ENCODE data around the gene RBBP8NL. TPM values are rescaled to one million over a fixed set of nuclear protein-coding genes. Genes with fewer than 3 reads are reported as not detected.

RBBP8NL gene
- total RNA-seq, 1 donor from 2014 or later: 17.5 TPM

DNA sequence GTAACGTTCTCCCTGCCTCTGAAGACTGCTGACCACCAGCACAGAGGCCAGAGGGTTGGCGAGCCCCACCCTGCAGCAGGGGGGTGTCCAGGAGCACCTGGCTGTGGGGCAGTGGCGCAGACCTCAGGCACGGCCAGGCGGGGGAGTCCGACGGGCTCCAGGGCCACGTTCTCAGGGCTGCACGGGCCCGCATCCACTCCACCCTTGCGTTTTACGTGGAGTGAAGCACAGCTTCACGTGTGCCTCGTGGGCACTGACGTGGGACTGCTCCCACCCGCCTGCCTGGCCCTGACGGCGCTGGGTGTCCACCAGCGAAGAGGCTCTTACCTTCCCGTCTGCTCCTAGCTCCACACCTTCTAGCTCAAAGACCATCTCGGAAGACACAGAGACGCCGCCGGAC lies 33.5 kb downstream of the RBBP8NL start:
- Mint-ChIP-seq H3K9me3 (ENCODE audit: low read depth) (no peaks in the 10 kb centered on the region), H3K27ac (no peak overlapping the region), H3K36me3 (ENCODE audit: insufficient read depth) (peaks cover 4% of the 10 kb centered on the region), H3K27me3 (no peaks in the 10 kb centered on the region), H3K4me3 (ENCODE audit: low read depth) (no peak overlapping the region), H3K4me1 (ENCODE audit: low read depth) (no peaks in the 10 kb centered on the region)
- TF ChIP-seq, protein P1, sequence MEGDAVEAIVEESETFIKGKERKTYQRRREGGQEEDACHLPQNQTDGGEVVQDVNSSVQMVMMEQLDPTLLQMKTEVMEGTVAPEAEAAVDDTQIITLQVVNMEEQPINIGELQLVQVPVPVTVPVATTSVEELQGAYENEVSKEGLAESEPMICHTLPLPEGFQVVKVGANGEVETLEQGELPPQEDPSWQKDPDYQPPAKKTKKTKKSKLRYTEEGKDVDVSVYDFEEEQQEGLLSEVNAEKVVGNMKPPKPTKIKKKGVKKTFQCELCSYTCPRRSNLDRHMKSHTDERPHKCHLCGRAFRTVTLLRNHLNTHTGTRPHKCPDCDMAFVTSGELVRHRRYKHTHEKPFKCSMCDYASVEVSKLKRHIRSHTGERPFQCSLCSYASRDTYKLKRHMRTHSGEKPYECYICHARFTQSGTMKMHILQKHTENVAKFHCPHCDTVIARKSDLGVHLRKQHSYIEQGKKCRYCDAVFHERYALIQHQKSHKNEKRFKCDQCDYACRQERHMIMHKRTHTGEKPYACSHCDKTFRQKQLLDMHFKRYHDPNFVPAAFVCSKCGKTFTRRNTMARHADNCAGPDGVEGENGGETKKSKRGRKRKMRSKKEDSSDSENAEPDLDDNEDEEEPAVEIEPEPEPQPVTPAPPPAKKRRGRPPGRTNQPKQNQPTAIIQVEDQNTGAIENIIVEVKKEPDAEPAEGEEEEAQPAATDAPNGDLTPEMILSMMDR (IDR thresholded peaks at IDR 0.05; ENCODE audit: unreplicated experiment): no peak
- DNase-seq (ENCODE audit: low spot score, unreplicated experiment): no peak

DNA sequence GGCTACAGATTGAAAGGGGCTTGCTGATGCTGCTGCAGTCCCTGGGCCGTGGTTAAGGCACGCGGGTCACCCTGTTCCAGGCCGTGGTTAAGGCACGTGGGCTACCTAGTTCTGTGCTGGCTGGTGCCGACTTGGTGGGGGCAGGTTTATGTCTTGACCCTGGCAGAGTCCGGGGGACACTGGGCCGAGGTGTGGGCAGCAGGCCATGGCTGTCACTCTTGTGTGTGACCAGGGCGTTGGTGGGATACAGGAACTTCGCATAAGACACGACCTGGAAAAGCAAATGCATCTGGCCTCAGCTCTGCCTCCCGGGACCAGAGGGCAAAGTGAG lies 34.0 kb downstream of the RBBP8NL start:
- no peaks in the 10 kb centered on the region for H3K9me3 Mint-ChIP-seq (ENCODE audit: low read depth)
- no peak overlapping the region for H3K4me3 Mint-ChIP-seq (ENCODE audit: low read depth)
- peaks cover 8% of the 10 kb centered on the region for H3K36me3 Mint-ChIP-seq (ENCODE audit: insufficient read depth)
- H3K4me1 Mint-ChIP-seq (ENCODE audit: low read depth): no peaks in the 10 kb centered on the region
- no peak for DNase-seq (ENCODE audit: low spot score, unreplicated experiment)
- H3K27ac Mint-ChIP-seq: no peak overlapping the region
- TF ChIP-seq, protein P1 (IDR thresholded peaks at IDR 0.05; ENCODE audit: unreplicated experiment): no peak
- no peaks in the 10 kb centered on the region for H3K27me3 Mint-ChIP-seq

DNA sequence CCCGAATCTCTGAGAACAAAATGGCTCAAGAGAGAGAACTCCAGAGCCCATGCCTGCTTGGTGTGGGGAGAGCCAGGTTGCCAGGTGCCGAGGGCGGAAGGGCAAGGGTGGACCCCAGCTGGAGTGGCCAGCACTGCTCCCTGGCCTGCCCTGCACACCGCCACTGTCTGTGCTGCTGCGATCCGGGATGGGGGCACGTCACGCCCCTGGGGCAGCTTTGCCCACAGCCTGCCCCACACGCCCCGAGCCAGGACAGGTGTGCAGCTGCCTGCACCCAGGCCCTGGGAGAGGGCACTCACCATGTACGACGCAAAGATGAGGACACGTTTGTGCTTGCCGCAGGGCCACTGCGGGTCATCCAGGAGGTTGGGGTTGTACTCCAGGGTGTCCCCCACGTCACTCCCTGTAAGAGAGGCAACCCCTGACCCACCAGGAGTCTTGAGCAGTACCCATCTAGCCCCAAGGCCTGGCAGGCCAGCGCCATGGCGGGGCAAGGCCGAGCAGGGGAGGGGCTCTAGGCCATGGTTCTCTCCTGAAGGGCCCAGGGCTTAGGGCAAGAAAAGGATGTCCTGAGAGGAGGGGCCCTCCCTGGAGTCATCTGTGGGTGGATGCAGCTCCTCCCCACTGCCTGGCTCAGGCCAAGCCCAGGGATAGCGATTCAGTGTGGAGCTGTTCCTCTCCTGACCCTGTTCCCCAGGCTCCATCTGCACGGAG lies 34.6 kb downstream of the RBBP8NL start:
- TF ChIP-seq, protein P1 (IDR thresholded peaks at IDR 0.05; ENCODE audit: unreplicated experiment): no peak
- peaks cover 3% of the 10 kb centered on the region for H3K4me1 Mint-ChIP-seq (ENCODE audit: low read depth)
- H3K4me3 Mint-ChIP-seq (ENCODE audit: low read depth): no peak overlapping the region
- H3K27ac Mint-ChIP-seq: no peak overlapping the region
- no peaks in the 10 kb centered on the region for H3K27me3 Mint-ChIP-seq
- peaks cover 9% of the 10 kb centered on the region for H3K36me3 Mint-ChIP-seq (ENCODE audit: insufficient read depth)
- no peaks in the 10 kb centered on the region for H3K9me3 Mint-ChIP-seq (ENCODE audit: low read depth)
- no peak for DNase-seq (ENCODE audit: low spot score, unreplicated experiment)

- Mint-ChIP-seq H3K27me3 (no peaks in the 10 kb centered on the region), H3K4me1 (ENCODE audit: low read depth) (peaks cover 7% of the 10 kb centered on the region), H3K9me3 (ENCODE audit: low read depth) (no peaks in the 10 kb centered on the region), H3K36me3 (ENCODE audit: insufficient read depth) (peaks cover 9% of the 10 kb centered on the region), H3K4me3 (ENCODE audit: low read depth) (no peak overlapping the region), H3K27ac (no peak overlapping the region)
- no peak for DNase-seq (ENCODE audit: low spot score, unreplicated experiment)
- TF ChIP-seq, protein P1 (IDR thresholded peaks at IDR 0.05; ENCODE audit: unreplicated experiment): no peak
Observed at GRCh38 chr20:62392077-62392418, 35.3 kb downstream of the RBBP8NL start.

GRCh38 chr20:62391165-62392076 lies 35.9 kb downstream of the RBBP8NL start:
- Mint-ChIP-seq H3K9me3 (ENCODE audit: low read depth) (no peaks in the 10 kb centered on the region), H3K36me3 (ENCODE audit: insufficient read depth) (peaks cover 9% of the 10 kb centered on the region), H3K4me3 (ENCODE audit: low read depth) (no peak overlapping the region), H3K27ac (no peak overlapping the region), H3K4me1 (ENCODE audit: low read depth) (peaks cover 7% of the 10 kb centered on the region), H3K27me3 (no peaks in the 10 kb centered on the region)
- DNase-seq (ENCODE audit: low spot score, unreplicated experiment): no peak
- TF ChIP-seq, protein P1 (IDR thresholded peaks at IDR 0.05; ENCODE audit: unreplicated experiment): no peak

Measured in progenitor cell of endocrine pancreas (in vitro differentiated cells).